Measurements from ENCODE around the gene GDPD5.

The GDPD5 gene

DNA sequence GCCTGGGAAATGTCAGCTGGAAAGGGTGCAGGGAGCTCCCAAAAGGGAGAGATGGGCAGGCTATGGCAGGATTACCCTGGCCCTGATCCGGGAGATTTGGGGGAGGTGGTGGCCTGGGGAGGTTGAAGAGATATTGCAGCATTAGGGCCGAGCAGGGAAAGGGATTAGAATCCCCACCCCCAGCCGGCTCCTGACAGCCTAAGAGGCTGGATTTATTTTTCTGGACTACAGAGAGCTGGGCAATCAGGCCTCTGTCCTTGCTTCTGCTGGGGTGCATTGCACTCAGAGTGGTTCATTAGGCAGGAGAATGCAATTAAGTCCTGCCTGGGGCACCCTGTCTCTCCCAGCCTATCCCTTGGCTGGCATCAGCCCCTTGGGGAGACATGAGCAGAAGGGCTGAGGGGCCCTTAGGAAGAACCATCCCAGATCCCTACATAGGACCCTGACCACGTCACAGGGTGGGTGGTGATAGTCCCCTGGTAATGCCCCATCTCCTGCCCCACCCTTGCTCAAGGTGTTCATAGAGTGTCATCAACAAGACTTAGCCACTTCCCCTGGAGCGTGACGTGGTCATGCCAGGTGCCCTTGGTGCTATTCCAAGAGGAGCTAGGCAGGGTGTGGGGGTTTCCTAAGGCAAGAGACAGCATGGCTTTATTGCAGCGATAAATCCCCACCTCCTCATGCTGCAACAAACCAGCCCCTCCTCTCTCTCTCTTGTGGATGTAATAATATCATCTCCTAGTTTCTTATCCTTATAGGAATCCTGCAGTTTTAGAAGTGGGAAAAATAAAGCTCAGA is 54.4 kb downstream of the GDPD5 start:
- no peak for DNase-seq (ENCODE audit: low read depth in 2 of 2)

DNA sequence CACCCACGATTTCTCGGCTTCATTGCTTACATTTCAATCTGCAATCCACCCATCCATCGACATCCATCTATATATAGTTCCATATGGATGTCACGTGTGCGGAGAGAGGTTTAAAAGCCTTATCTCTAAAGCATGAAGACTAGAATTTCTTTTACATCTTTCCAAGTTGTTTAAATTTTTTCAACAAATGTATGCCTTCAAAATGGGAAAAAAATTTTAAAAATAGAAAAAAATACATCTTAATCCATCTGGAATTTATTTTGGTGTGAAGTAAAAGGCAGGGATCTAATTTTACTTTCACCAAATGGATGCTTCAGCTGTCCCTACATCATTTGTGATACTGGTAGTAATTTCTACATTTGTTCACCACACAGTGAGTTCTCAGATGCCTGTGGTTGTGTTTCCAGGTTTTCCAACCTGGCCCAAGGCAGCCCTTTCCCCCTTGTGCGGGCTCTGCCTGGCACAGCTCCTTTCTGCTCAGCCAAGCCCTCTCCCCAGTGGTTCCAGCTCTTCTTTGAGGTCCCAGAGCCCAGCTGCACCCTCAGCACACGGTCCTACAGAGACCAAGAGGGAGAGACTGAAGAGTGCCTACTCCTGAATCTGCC is 55.2 kb downstream of the GDPD5 start:
- no peak for DNase-seq (ENCODE audit: low read depth in 2 of 2)

DNA sequence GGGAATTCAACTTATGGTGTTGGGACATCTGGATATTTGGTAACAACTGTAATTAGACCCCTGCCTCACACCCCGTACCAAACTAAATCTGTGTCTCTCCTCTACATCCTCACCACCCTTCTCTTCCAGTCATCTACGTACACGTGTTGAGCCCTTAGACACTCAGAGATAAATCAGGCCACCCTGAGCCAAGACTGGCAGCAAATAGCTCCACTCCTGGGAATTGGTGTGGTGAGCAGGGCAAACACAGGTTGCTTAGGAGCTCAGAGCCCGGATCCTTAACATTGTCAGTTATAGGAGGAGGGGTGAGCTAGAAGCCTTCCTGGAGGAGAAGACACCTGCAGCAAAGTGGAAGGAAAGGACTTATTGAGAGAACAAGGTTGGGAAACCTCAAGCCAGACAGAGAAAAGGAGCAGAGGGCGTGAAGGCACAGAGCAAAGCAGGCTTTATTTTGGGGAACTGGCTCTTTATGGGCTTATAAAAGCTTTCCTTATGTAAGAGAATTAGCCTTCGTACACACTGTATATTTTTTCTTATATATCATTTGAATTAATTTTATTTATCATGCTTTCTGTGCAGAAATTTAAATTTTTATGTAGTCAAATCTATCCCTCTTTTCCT is 55.8 kb downstream of the GDPD5 start:
- DNase-seq (ENCODE audit: low read depth in 2 of 2): no peak

DNA sequence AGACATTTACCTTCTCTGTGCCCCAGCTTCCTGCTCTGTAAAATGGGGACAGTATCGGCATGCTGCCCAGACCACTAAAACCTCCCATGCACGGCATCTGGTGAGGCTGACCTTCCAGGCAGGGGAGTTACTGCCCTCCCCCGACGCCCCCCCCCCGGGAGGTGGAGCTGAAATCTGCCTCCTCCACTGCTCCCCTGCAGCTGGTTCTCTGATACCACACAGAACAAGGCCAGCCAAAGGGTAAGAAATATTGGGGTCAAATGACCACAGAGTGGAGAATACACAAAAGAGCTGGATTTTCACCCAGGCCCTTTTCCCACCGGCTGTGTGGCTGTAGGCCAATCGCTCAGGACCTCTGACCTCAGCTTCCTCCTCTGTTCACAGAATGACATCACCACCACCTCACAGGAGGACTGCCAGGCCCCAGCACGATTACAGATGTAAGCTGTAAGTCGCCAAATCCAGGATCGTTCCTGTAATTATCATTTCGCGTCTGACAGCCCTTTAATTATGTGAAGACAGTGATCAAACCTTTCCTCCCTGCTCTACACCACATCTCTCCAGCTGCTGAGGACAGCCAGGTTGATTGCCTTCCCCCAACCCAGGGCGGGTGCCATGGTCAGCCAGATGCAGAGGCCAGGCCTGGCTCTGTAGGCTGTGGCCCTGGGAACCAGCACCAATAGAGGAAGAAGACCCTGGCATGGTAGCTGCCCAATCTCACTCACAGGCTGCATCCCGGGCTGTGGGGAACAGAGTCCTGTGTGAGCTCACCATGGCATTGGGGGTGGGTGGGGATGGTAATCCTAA is 57.0 kb downstream of the GDPD5 start:
- DNase-seq (ENCODE audit: low read depth in 2 of 2): no peak

DNA sequence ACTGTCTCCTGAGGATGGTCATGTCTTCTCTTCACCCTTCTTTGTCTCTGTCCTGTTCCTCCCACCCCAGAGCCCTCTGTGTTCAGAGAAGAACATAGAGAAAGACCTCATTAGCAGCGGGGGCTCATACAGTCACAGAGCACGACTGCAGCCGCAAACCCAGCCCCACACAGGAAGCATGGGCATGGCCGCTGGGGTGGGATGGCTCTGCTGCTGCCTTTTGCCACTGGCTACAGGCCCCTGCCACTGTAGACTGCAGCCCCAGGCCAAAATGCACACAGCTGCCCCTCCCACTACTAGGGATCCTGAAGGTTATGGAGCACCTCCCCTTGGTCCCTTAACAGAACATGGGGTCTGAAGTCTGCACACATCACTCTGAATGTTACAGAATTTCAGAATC is 57.9 kb downstream of the GDPD5 start:
- no peak for DNase-seq (ENCODE audit: low read depth in 2 of 2)

DNA sequence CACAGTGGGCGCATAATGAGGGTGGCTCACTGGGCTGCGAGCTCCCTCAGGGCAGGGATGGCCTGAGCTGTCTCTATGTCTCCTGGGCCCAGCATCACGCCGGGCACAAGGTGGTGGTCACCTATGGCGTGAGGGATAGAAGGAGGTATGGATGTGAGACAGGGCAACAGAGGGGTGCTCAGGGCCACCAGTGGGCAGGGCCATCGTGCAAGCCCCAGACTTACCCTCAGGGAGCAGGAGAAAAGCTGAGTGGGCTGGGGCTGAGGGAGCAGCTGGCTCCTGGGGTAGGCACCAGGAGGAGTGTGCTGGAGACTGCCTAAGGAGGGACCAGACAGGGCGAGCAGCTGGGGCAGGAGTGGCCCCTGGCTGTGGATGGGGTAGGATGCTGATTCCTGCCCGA is 58.4 kb downstream of the GDPD5 start:
- DNase-seq (ENCODE audit: low read depth in 2 of 2): no peak

DNA sequence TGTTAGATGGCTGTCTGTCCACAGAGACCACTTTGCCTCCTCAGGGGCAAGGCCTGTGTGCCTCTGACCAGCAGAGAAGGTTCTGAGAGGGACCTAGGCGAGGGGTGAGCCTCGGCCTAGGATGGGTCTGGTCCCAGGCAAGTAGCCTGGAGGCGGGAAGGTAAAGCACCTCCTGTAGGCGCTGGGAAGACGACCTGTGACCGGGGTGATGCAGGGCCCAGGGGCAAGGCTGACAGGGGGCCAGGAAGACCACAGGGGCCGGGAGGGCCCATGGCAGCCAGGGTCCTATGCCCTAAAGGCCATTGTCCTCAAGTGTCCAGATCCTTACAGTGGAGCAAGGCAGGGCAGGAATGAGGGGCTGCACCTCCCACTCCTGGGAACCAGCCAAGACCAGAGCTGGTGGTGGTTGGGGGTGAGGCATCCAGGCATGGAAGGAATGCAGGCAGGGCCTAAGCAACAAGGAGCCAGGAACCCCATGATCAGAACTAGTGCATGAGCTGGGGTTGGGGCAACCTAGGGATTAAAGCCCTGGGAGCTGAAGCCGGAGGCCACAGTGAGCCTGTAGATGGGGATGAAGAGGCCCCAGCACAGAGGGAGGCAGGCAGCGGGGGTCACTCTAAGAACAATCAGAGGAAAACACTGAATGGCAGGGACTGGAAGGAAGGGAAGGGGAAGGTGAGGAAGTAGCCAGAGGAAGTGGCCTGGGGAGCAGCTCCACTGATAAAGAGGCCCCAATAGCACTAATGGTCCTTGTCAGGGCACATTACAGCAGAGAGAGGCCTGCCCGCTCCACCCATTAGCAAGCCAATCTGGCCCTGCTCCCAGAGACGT is 59.8 kb downstream of the GDPD5 start:
- no peak for DNase-seq (ENCODE audit: low read depth in 2 of 2)

DNA sequence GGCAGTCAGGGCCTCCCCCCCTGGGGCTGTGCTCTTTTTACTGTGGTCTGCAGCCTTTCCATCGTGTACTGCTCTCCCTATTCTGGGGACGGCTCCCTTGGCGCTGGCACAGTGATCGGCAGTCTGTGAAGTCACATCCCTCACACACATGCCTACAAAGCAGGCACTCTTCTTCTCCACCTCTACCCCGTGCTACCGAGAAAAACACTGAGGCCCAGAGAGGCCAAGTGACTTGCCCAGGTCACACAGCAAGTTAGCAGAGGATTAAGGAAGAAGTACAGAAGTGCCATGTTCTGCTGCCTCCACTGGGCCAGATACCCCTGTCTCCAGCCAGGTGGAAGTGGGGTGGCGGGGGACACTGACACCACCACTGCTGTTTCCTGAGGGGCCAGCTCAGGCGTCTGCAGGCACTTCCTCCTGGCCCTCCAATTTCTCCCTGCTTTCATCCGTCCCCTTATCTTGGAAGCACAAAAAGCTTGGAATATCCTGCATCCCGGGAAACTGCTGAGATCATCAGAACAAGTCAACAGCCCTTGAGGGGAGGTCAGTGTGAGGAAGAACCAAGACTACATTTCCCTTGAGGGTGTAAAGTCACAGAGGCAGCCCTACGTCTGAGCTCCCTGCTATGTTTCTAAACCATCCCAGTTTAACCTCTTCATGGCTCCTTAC is 62.5 kb downstream of the GDPD5 start:
- no peak for DNase-seq (ENCODE audit: low read depth in 2 of 2)

DNA sequence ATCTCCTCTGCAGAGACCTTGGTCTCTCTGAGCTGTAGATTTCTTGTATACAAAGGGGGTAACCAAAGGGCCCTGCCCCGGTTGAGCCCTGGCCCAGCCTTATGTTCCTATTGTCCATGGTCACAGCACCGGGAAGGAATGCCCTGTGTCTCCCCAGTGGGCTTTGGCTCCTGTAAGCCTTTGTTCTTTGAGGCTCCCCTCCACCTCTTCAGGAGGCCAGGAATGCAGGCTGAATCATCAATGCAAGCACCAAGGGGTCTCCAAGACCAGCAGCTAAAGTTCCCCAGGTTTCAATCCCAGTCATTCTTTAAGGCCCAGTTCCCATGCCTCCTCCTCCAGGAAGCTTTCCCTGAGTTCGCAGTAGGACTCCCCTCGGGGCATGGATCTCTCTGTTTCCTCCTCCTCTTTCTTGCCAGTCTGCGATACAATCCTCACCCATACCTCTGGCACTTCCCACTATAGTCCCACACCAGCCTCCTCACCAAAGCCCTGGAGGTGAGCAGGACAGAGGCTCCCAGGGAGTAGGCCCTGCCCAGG is 63.6 kb downstream of the GDPD5 start:
- DNase-seq (ENCODE audit: low read depth in 2 of 2): no peak

DNA sequence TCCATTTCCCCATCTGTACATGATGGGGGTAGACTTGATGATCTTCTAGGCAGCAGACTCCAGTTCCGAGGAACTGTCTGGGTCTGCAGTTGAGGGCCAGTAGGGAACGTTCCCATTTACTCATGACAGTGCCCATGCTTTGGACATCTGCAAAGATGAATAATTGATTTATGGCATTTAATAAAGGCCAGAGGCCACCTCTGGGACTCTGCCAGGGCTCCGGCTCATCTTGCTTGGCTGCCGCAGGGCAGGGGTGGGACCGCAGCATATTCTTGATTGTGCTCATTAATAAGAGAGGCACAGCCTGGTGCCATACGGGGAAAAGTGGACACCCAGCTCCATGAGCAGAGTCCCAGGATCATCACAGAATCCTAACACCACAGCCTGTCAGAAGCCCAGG is 64.6 kb downstream of the GDPD5 start:
- no peak for DNase-seq (ENCODE audit: low read depth in 2 of 2)

DNA sequence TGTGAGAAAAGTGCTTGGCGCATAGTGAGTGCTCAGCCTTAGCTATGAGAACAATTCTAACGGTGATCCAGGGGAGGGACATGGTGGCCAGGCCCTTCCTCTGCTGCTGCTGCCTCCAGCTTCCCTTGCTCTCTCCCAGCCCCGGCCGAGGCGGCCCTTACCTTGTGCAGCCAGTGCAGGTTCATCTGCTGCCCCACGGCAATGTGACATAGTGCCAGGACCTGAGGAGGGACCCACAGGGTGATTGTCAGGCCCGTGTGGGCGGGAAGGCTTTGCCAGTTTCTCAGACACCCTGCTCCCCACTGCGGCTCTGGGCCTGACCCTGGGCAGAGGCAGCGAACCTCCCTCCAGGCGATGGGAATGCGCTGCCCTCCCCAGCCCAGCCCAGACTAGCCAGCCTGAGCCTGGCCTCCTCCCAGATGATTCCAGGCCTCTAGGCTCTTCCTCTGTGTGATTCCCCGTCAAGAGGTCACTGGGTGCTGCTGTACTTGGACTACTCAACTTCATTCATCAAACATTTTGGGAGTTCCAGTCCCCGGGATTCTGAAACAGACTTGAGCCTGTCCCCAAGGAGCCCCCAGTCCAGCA is 69.1 kb downstream of the GDPD5 start:
- DNase-seq (ENCODE audit: low read depth in 2 of 2): no peak

DNA sequence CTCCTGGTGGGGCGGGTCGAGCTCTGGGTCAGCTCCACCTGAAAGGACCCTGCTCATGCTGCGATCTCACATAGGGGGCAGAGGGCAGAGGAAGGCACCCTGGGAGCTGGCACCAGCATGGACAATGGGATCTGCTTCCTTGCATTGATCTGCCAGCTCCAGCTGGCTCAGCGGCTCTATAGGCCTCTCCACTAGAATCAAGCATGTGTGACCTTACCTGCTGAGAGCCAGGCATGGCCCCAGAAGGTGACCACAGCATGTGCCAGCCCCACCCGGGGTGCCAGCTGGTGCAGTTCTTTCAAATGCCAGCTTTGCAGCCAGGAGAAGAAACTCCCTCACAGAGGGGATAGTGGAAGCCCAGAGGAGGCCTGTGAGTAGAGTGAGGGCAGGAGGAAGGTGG is 70.8 kb downstream of the GDPD5 start:
- DNase-seq (ENCODE audit: low read depth in 2 of 2): no peak

DNA sequence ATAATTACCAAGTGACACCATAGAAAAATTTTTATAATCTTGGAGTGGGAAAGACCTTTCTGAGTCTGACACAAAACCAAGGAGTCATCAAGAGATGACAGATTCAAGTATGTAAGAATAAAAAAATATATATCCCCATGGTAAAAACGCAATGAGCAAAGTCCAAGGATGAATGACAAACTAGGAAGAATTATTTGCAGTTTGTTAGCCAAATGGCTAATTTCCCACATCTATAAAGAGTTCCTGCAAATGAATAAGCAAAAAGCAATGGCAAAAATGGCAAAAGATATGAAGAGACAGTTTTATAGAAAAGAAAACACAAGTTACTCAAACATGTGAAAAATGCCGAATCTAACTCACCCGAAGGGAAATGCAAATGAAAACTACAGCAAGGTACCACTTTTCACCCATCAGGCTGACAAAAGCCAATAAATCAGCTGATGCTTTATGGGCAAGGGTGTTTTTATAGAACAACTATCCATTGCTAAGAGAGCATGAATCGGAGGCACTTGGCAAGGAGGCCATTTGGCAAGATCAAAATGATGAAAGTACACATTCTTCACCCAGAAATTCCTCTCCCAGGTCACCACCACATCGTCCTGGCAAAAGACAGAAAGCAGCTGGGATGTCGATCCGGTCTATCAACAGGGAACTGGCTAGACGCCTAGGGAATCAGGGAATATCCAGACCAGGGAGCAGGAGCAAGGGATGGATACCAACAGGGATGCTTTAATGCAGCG is 71.7 kb downstream of the GDPD5 start:
- no peak for DNase-seq (ENCODE audit: low read depth in 2 of 2)

DNA sequence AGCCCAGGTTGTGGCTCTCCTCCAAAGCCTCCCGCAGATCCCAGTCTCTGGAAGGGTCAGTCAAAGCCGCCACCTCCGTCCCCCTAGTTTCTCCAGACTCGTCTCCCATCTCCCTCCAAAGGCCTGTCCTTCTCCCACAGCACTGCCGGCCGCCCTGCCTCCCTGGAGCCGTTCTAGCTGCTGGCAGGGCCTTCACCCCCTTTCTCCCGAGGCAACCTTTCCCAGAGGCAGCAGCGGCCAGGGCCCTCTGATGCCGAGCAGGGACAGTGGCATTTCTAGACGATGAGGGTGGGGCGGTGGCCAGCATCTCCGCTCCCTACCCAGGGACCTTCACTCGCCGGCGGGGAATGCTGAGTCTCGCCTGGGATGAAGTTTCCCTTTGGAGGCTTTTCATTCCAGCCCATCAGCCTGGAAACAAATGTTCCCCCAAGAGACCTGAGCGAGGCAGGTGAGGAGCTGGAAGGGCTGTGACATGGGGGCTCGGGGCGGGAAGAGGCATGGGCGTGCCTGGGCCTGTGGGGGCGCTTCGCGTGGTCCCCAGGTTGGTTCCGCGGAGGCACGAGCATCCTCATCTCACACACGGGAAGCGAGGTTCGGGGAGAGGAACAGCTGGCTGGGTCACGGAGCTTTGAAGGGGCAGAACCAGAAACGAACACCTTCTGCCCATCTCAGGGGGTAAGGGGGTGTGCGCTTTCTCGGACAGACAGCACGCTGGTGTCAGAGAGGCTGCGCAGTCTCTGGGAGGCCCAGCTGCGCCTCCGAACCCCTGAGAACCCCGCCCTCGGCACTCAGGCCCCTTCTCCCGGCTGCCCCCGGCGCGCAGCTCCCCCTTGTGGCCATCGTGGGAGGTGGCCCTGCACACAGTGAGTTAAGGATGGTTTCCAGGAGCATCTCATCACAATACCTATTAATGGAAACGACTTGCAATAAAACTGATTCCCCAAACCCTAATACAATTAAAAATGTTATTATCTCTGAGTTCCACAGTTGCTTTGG is 74.6 kb downstream of the GDPD5 start:
- DNase-seq (ENCODE audit: low read depth in 2 of 2): no peak

DNA sequence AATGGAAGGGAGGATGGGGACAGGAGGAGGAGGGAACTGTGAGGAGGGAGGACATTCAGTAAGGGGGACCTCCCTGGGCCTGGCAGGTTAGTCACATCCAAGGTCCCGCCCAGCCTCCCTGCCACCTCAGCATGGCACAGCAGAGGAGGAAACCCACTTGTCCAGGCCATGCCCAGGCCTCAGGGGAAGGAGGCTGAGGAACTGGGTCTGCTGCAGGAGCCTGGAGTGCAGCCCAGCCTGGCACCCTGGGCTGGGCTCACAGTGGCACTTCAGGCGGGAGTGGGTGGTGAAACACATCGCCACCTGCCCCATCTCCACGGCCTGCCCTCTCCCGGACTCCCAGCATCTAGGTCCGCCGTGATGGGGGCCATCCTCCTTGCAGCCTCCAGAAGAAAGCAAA is 75.5 kb downstream of the GDPD5 start:
- no peak for DNase-seq (ENCODE audit: low read depth in 2 of 2)

DNA sequence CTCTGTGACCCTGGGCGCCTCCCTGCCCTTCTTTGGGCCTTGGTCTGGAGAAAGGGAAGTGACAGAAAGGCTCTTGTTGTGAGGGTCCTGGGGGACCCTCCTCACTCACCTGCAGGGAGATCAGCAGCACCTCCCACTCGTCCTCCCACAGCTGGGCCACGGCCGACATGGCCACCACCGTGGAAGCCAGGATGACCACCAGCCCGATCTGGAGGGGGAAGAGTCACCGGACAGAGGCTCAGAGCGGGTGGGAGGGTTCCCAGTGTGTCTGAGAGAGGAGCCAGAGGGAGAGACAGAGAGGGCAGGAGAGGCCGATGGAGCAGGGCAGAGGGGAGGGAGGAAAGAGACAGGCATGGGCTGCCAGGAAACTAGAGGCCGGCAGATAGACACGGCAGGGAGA is 76.0 kb downstream of the GDPD5 start:
- no peak for DNase-seq (ENCODE audit: low read depth in 2 of 2)

DNA sequence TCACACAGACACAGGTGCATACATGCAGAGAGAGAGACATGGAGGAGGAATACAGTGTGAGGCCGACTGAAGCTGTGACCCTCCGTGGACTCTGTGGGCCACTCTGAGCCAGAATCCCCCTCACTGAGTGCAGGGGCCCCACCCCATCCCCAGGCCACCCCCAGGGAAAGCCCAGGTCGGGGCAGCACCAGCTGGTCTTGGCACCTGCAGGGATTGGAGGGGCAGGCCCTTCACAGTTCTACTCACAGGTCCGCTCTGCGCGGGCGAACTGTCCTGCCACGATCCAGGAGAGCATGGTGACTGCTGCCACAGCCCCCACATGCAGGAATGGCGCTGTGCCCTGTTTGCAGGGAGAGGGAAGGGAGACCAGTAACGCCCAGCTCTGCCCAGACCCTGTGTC is 76.5 kb downstream of the GDPD5 start:
- DNase-seq (ENCODE audit: low read depth in 2 of 2): no peak

DNA sequence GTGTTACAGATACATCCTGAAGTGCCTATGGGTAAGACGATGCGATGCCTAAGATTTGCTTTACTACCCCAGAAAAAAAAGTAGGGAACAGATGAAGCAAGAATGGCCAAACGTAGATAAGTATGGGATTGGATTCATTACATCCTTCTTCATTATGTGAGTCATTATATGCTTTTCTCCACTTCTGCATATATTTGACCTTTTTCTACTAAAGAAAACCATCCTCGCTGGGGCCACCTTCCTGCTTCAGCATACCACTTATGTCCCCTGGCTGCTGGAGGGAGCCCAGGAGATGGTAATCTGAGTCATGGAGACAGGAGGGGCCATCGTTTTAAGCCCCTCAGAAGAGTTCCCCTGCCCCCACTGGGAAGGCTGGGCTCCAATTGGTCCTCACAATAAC is 78.3 kb downstream of the GDPD5 start:
- DNase-seq (ENCODE audit: low read depth in 2 of 2): no peak

Measured in stimulated activated CD8-positive, alpha-beta memory T cell treated with anti-CD3 and anti-CD28 coated beads, Interleukin-15, amount 100 ng/mL, for 4 hours (primary cell).